ENCODE data around the gene LRRC8D.

Gene LRRC8D

DNA sequence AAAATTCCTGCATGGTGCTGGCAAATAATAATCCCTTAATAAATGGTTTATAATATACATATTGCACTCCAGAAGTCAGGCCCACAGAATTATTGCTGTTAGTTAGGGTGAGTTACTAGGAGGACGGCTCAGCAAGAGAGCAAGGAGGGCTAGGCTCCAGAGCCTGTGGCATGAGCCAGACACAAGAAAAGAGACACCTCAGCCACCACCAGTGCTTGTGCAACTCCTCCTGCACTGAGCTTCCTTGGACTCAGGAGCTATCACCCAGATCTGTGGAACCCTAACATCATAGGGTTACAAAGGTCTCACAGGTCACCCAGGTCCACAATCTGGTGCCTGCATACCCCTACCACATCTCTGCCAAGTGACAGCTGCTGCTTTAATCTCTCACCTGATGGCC lies 12.8 kb upstream of the LRRC8D start:
- DNase-seq = no peak

DNA sequence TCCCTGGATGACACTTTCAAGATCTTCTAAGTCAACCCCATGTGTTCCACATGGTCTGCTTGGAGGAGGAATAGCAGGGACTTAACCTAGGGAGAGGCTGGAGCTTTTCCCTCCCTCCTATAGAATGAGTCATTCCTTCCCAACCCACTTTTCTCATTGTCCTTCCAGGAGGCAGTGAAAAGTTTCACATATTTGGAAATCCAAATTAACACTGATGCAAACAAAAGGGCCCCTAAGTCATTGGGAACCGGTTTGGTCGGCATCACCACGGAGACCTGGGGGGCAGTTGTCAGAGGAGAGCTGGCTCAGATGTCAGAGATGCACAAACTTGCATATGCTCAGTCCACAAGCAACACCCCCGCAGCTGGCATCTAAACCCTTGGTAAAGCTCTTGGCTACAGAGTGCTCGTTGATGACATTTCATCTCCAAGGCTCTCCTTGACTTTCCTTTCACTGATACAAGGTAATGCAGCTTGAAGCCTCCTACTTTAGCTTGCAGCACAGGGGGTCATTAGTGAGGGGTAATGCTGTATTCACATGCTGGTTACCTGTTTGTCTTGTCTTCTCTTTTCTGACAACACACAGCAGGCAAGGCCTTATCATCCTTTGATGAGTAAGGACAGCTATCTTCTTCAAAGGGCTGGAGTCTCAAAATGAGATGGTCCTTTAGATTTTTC lies 12.3 kb upstream of the LRRC8D start:
- DNase-seq = no peak

DNA sequence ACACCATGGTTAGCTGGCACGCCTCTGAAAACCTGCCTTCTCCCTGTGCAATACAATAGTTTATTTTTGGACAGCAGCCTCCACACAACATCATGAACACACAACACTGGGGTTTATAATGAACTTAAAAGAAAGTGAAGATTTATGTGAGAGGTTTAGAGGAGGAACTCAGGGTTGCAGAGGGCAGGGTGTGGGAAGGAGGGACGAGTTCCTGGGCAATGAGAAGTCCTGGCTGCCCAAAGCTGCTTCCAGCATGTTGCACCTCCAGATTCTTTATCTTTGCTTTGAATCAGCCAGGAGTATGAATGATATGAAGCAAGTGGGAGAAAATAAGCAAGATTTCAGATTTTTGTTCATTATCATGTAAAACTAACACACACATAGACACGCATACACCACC lies 11.3 kb upstream of the LRRC8D start:
- no peak for DNase-seq

DNA sequence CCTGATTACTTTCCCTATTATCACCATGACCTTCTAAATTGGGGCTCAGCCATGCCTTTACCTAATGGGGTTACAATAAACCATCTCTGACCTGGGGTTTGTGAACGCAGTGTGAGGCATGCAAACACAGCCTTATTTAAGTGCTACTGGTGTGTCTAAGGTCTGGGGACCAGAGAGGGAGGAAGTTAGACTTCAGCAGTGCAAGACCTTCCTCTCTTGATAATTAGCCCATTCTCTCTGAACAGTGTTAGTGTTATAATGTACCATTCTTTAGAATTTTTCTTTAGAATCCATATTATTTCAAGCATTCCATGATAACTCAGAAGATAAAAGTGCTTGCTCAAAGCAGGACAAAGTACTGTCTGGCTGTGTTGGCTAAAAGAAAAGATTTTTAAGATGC lies 10.5 kb upstream of the LRRC8D start:
- no peak for DNase-seq

DNA sequence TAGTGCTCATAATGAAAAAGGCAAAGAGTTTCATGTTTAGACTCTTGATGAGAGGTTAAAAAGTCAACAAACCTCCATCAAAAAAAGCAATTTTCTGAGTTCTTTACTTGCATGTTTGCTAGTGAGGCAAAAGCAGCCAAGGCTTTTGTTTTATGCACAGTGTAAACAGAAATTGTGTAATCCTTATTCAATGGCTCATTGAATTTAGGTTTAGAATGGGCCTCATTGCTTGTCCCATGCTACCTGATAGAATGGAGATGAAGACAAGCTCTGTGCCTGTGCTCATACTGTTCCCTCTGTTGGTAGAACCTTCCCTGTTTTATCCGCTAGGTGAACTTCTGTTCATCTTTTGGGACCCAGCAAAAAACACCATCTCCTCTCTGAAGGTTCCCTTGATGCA lies 10.0 kb upstream of the LRRC8D start:
- DNase-seq = peak; percentile 21

DNA sequence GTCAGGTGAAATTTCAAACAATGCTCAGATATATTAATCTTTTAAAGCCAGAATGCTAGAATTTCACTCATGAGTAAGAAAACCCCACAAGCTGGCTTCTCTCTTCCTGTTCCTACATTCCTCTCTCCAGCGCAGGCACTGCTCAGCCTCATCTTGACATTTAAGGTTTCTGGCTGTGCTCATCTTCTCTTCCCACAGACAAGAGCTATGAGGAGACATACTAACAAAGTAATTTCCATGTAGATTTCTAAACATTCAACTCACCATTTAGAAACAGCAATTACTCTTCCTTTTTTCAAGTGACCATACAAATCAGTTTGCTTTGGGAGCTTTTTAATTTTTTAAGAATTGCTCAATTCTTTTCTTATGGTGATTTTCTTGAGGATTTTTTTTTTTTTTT lies 7.8 kb upstream of the LRRC8D start:
- no peak for DNase-seq

DNA sequence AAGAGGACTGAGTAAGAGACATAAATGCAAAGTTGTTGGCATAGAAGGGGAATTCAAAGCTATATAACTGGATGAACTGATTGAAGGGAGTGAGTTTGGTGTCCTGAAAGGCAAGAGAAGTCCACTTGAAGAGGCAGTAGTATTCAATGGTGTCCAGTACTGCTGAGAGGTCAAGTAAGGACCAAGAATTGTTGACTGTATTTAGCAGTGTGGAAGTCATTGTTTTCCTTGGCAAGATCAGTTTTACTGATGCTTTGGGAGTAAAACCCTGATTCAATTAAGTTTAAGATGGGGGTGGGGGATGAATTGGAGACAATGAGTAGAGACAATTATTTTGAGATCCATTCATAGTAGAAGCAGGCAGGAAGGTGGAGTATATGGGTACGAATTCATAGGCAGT lies 5.8 kb upstream of the LRRC8D start:
- no peak for DNase-seq

DNA sequence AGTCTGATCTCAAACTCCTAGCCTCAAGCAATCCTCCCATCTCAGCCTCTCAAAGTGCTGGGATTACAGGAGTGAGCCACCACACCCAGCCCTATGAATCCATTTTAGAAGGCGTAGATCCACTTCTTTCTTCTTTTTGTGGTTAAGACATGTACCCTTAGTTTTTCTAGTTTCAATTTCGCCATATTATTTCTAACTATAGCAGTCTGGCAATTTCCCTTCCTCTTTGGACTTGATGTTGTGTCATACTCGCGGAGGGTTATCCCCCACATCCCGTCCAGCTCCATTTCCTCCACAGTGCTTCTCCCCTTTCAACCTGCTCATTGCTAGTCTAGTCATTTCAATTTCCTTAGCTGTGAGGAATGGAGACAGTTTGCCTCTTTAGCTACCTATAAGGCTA lies 5.2 kb upstream of the LRRC8D start:
- no peak for DNase-seq

DNA sequence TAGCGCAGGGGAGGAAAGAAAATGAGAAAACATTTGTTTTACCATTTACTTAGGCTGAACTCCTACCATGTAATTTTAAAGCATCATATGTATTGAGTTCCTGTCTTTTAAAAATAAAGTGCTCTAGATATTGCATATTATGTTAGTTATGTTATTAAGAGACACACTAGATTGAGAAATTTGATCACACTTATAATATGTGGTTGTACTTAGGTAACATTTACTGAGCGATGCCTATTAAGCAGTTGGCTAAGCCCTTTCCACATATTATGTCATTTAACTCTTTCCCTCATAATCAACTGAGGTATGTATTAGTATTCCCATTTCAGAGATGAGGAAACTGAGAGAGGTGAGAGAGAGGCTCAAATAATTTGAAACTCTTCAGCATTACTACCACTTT lies 4.5 kb upstream of the LRRC8D start:
- DNase-seq = no peak

DNA sequence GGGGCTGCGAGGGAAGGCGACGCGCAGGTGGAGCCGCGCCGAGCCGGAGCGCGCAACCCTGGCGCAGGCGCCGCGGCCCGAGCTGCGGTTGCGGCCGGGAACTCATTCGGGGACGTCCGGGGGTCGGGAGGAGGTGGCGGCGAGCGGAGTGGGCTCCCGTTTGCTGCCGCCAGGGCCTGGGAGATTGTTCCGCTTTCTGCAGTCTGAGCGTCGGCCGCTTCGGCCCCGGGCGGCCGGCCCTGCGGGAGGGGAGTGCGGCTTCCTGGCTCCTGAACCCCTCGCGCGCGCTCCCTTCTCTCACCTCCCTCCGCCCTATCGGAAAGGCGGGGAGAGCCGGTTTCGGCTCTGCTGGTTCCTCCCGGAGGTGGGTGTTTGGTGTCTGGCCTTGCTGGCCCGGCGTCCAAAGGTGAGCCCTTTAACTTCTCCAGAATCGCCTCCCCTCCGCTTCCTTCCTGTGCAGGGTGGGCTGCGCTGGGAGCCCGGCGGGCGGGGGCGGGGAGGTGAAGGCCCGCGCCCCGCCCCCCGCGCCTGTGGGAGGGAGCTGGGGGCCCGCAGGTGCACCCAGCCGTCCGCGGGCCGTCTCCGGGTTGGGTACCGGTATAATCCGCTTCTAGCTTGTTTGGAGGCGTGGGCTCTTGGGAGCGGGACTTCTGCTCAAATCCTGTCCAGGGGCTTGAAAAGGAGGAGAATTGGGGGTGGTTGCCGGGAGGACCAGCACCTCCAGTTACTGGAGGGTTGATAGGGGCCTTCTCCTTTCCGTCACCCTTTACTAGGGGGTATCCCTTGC lies 683 bp downstream of the LRRC8D start:
- peak; percentile 72 for DNase-seq

DNA sequence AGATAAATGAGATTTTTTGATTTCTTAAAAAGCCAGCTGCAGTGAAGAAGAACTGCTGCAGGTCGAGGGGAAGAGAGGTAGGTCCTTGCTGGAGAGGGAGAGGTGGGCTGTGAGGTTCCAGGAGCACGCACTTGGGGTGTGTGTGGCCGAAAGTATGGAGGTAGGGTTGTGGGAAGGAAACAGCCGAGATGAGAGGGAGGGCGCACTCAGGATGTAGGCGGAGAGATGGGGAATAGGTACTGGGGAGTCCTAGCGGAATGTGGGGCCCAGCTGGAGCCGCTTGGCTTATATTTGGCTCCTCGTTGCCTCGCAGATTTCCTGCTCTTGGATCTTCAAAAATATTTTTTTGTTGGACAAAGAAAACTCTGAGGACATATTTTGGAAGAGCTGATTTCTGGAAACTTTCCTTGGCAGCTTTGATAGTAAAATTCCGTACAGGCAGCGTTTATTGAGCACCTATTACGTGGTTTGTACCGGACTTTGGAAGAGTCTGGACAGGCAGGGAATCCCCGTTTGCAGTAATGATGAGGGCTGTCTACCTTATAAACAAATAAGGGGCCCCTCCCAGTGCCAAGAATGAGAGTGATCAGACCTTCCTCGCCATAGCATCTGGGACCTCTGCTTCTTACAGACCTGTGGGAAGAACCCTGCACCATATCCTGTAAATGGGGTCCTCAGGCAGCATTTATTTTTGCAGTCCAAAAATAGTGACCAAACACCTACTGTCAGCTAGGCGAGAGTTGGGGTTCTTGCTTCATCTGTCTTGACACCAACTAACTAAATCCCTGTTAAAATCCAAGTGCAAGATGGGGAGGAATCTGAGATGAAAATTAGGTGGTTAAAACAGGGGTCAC lies 1.5 kb downstream of the LRRC8D start:
- DNase-seq = no peak

DNA sequence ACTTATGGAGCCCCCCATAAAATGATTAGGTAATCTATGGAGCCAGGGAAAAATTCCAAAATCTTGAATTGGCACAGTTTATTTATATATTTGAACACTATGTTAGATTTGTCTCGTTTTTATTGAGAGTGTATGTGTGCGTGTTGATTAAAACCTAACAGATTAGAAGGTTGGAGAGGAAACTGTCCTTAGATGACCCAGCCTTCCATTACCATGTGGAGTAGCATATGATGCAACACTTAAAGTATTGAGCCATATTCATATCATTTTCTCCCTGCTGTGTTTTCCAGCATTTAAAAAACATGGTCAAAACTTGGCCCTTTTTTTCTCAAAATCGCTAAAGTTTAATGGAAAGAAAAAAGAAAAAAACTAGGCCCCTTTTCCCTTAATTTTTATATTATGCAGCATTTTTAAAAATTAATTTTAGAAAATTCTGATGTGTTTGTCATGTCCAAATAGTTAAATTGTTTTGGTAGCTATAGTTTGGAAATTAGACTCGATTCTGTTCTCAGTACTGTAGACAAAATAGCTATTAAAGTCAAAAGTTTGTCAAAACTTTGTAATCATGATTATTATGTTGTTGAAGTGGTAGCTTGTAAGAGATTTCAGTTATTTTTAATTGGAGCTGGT lies 2.3 kb downstream of the LRRC8D start:
- DNase-seq = peak; percentile 26

DNA sequence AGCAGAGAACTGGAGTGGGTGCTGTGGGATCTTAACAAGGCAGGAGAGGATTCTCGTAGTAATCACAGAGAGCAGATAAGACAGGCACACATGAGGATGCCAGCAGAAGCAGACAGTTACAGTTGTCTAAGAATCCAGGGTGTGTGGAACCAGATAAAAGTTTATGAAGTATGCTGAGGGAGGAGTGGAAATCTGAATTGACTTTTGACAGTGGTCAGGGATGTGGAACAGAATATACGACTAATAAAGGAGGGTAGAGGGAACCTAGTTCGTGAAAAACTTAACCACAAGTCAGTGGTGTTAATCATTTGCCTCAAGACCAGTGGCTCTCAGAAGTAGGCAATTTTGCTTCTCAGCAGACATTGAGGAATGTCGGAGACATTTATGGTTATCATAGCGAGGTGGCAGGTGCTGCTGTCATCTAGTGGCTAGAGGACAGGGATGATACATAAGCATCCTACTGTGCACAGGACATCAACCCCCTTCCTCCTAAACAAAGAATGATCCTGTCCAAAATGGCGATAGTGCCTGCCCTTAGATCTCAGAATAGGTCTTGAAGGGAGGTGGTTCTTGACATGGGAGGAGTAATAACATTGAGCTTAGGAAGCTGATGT lies 3.0 kb downstream of the LRRC8D start:
- no peak for DNase-seq

DNA sequence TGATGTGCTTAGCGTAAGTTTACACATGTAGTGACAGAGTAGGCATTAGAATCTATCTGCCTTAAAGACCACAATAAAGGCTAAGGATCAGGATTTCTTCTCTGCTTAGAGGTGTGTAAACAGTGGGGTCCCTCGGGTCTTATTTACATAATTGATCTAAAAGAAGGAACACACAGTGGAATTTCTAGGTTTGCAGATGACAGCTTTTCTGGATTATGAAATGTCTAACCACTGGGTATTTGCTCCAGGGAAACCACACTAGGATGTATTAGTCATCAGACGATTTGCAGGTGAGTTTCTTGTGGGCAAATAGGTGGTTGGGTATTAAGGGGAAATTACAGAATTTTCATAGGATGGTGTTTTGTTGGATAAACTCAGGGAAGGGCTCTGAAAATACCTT lies 5.8 kb downstream of the LRRC8D start:
- DNase-seq = no peak

DNA sequence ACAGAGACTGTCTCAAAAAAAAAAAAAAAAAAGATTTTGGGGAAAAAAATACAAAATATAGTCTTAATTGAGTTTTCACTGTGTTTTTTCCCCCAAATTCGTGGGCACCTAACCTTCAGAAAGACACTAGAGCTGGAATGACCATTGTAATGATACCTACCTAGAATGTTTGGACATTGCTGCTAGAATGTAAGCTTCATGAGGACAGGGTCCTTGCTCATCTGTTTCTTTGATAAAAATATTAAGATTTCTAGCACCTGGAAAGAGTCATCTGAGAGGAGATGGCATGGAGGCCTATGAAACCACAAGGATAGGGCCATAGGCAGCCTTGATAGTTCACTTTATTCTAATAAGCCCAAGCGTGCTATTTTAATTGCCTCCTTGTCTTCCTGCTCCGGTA lies 6.5 kb downstream of the LRRC8D start:
- no peak for DNase-seq

DNA sequence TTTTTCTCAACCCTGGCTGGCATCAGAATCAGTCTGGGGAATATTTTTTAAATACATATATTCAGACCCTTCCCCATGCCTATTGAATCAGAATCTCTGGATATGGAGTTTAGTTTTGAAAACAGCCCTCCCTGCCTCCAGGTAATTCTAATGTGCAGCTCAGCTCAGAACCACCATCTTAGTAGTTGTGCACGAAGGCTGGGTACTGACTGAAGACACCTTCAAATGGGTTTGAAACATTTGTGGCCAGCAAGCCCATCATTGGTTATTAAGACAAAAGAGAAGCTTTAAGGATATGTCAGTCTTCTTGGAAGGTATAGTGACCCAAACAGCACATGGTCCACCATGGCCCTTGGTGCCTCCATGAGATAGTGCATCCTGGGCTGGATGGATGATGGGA lies 7.1 kb downstream of the LRRC8D start:
- DNase-seq = no peak

DNA sequence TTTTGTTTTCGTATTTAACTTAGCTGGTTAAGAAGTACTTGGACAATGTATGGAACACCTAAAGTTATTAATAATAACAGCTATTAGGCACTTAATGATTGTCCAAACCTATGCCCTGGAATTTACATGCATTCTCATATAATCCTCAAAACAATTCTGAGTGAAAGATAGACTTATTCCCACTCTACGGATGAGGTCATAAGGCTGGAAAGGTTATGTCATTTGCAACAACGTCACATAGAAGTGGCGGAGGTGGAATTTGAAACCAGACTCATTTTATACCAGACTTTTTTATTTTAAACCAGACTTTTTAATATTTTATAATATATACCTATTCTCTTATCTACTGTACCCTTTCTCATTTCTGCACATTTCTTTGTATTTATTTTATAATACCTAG lies 8.4 kb downstream of the LRRC8D start:
- DNase-seq = no peak

DNA sequence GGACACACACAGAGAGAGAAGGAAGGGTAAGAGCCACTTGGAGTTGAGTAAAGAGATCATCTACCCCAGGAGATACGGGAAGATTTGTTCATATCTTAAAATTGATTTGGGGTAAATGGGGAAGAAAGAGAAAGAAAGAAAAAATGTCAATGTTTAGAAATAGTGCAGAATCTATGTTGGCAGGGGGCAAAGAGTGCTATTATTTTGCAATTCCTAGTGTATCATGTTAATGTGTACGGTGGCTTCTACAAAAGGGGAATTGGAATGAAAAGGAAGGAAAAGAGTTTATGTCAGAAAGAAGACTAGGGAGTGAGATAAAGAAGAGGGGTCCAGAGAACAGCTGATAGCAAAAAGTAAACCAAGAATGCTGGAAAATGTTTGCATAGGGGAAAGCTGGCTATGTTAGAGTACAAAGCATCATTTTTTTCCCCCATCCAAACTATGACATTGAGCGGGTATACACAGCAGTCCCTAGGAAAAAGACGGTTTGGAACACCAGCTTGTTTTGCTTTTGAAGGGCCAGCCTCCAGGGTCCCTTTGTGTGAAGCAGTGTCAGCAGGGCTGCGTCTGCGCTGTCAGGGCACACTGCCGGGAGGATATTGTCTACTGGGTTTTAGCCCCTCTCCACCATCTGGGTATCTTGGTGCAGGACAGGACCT lies 10.8 kb downstream of the LRRC8D start:
- no peak for DNase-seq

DNA sequence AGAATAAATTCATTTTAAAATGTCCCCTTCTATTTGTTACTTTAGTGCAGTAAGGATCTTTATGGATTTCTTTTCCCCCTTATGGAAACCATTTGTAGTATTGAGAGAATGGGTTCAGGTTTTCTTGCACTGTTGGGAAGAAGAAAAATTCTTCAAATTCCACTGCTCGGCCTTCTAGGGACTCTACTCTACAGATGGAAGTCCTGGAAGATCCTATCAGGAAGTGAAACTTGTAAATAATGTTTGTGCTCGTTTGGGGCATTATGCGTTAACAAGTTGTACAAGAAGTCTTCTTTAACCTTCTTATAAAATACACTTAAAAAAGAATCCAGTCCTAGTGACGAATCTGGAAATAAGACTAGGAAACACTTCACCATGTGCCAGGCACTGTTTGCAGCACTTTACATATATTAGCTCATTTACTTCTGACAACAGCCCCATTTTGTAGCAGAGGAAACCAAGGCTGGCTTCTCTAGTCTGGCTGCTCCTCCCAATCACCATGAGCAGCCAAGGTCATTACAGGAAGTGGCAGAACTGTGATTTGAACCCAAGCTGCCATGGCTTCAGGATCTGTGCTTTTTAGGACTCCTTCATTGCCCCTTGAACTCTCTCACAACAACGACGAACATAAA lies 11.8 kb downstream of the LRRC8D start:
- DNase-seq = no peak

DNA sequence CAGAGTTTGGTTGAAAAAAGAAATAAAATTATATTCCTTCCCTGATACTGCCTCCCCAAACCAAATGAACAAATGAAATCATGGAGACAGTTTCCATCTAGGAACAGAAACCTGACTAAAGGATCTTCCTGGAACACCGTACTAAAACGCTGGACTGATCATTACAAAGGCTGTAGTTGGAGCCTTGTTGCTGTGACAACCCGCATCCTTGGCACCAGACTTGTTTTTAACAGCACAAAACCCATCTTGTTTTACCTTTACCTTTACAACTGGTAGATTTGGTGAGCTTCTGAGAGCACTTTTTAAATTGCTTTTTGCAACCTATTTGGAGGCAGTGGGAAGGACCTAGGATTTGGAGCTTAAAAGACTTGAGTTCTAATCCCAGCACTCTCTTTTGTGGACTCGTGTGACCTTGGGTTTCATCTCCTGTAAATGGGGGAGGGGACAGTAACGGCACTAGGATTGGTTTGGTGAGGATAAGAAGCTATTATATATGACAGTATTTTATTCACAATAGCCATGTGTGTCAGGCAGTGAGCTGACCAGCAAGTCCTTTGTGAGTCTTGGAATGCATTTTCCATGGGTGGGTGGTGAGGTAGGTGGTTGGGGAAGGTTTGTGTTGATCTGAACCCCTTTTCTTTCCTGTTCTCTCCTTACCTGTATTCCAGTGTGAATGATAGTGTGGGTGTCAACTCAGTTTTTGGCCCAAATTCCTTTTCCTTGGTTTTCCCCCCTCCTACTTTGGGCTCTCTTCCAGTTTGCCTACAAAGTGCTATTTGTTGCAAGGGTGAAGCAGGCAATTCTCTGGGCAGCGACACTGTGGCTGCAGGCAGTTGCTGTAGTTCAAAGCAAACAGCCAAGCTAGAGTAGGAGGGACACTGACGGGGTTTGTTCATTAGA lies 12.6 kb downstream of the LRRC8D start:
- no peak for DNase-seq
